IMR-90 (cell line): ENCODE measurements around the gene DMRT2. TPM values are rescaled to one million over a fixed set of nuclear protein-coding genes. Genes with fewer than 3 reads are reported as not detected.

Source experiments
- ATAC-seq: fragments of 200-7000 bp; cut with Tn5 transposase; 2 replicates; pipeline ENCODE4 v1.9.1; 2020; ENCODE audit warnings: low read depth, mild to moderate bottlenecking, moderate library complexity
- BruUV-seq: library from RNA; stranded (reverse); fragments of 400-500 nt; replicated peaks from 2 replicates; lab custom pipeline; 2021; lab: Mats Ljungman, UMichigan
- CTCF ChIA-PET: fragments of 300-600 bp; formaldehyde crosslinking; extraction: SDS; loops from one replicate; lab custom pipeline; 2021; ENCODE audit warnings: antibody characterized with exemption; lab: Yijun Ruan, JAX
- POLR2A ChIA-PET: fragments of 300-600 bp; sonication (Branson Sonifier 250); formaldehyde crosslinking; loops from one replicate; lab custom pipeline; 2022; ENCODE audit warnings: antibody characterized with exemption; ENCODE audit not compliant: unreplicated experiment; lab: Charles Lee
- DNase-seq: peaks from one replicate; pipeline ENCODE4 v3.0.0; 2013
- H2AFZ ChIP-seq: replicated peaks from 2 replicates; pipeline ENCODE3; 2013; ENCODE audit warnings: low read length, mild to moderate bottlenecking; ENCODE audit not compliant: poor library complexity
- H2AK5ac ChIP-seq: 2 replicates; pipeline ENCODE4 v1.6.1; 2013; ENCODE audit warnings: low read depth, low read length, inconsistent platforms
- H2AK9ac ChIP-seq: replicated peaks from 2 replicates; pipeline ENCODE3; 2013; ENCODE audit warnings: mild to moderate bottlenecking, low read depth, low read length, moderate library complexity; ENCODE audit not compliant: poor library complexity
- H2BK120ac ChIP-seq: 2 replicates; pipeline ENCODE4 v1.6.1; 2013; ENCODE audit warnings: low read depth, low read length, inconsistent platforms
- H2BK15ac ChIP-seq: 3 replicates; pipeline ENCODE4 v1.6.1; 2013; ENCODE audit warnings: low read depth, low read length, inconsistent platforms
- H2BK20ac ChIP-seq: 2 replicates; pipeline ENCODE4 v1.6.1; 2013; ENCODE audit warnings: low read depth, mild to moderate bottlenecking, inconsistent platforms, low read length, moderate library complexity
- H2BK5ac ChIP-seq: 2 replicates; pipeline ENCODE4 v1.6.1; 2013; ENCODE audit warnings: mild to moderate bottlenecking, low read depth, low read length, inconsistent platforms; ENCODE audit not compliant: poor library complexity, severe bottlenecking
- H3K14ac ChIP-seq: replicated peaks from 2 replicates; pipeline ENCODE4 v1.6.1; 2013; ENCODE audit warnings: low read depth, low read length, inconsistent platforms
- H3K18ac ChIP-seq: 2 replicates; pipeline ENCODE4 v1.6.1; 2013; ENCODE audit warnings: low read depth, low read length, control low read depth
- H3K23ac ChIP-seq: 2 replicates; pipeline ENCODE4 v1.6.1; 2013; ENCODE audit warnings: low read depth, low read length, inconsistent platforms
- H3K27ac ChIP-seq: 2 replicates; pipeline ENCODE4 v1.5.1; 2013; ENCODE audit warnings: mild to moderate bottlenecking, control low read depth, low read length; ENCODE audit not compliant: insufficient read depth
- H3K27me3 ChIP-seq: 2 replicates; pipeline ENCODE4 v1.6.1; 2013; ENCODE audit warnings: low read length; ENCODE audit not compliant: control insufficient read depth, insufficient read depth
- H3K36me3 ChIP-seq: 2 replicates; pipeline ENCODE4 v1.6.1; 2013; ENCODE audit warnings: low read length, mixed read lengths; ENCODE audit not compliant: control insufficient read depth, insufficient read depth
- H3K4ac ChIP-seq: 2 replicates; pipeline ENCODE4 v1.6.1; 2013; ENCODE audit warnings: low read depth, low read length, inconsistent platforms
- H3K4me1 ChIP-seq: 2 replicates; pipeline ENCODE4 v1.6.1; 2013; ENCODE audit warnings: low read length, mixed read lengths; ENCODE audit not compliant: control insufficient read depth, insufficient read depth
- H3K4me2 ChIP-seq: 2 replicates; pipeline ENCODE4 v1.6.1; 2013; ENCODE audit warnings: low read depth, mild to moderate bottlenecking, control low read depth, low read length, moderate library complexity
- H3K4me3 ChIP-seq: 2 replicates; pipeline ENCODE4 v1.5.1; 2013; ENCODE audit warnings: low read depth, mild to moderate bottlenecking, control low read depth, low read length, moderate library complexity; ENCODE audit not compliant: insufficient read depth
- H3K56ac ChIP-seq: 2 replicates; pipeline ENCODE4 v1.6.1; 2013; ENCODE audit warnings: low read length, inconsistent platforms; ENCODE audit not compliant: insufficient read depth; ENCODE audit errors: extremely low read depth
- H3K79me1 ChIP-seq, 2 experiments: 2 replicates each; pipeline ENCODE4 v1.6.1; 2013; ENCODE audit warnings: low read length in 2 of 2, inconsistent platforms in 1 of 2, low read depth in 1 of 2
- H3K9ac ChIP-seq: 2 replicates; pipeline ENCODE4 v1.6.1; 2013; ENCODE audit warnings: low read depth, low read length, control low read depth
- H3K9me1 ChIP-seq: 2 replicates; pipeline ENCODE4 v1.6.1; 2013; ENCODE audit warnings: low read length, inconsistent platforms; ENCODE audit not compliant: insufficient read depth
- H3K9me3 ChIP-seq: 2 replicates; pipeline ENCODE4 v1.6.1; 2013; ENCODE audit warnings: low read length; ENCODE audit not compliant: control insufficient read depth, insufficient read depth
- H4K20me1 ChIP-seq: 2 replicates; pipeline ENCODE4 v1.6.1; 2013; ENCODE audit warnings: low read length, inconsistent platforms; ENCODE audit not compliant: insufficient read depth
- H4K5ac ChIP-seq: 2 replicates; pipeline ENCODE4 v1.6.1; 2013; ENCODE audit warnings: mild to moderate bottlenecking, low read depth, low read length, control low read depth
- H4K8ac ChIP-seq, 2 experiments: 2 replicates each; pipeline ENCODE4 v1.6.1; 2013; ENCODE audit warnings: low read depth in 2 of 2, low read length in 2 of 2, control low read depth in 1 of 2, inconsistent platforms in 1 of 2
- H4K91ac ChIP-seq: 2 replicates; pipeline ENCODE4 v1.6.1; 2013; ENCODE audit warnings: low read depth, low read length, inconsistent platforms; ENCODE audit not compliant: insufficient read depth
- CEBPB ChIP-seq: IDR thresholded peaks from 2 replicates; pipeline ENCODE4 v1.6.1; 2012; ENCODE audit warnings: low read depth, low read length, improper control_type of control experiment
- MAFK ChIP-seq: IDR thresholded peaks from 2 replicates; pipeline ENCODE4 v1.6.1; 2012; ENCODE audit warnings: low read depth, low read length, improper control_type of control experiment
- NFE2L2 ChIP-seq: fragments of 150-350 bp; IDR thresholded peaks from 2 replicates; pipeline ENCODE4 v1.6.1; 2016; ENCODE audit warnings: low read depth, mild to moderate bottlenecking, low read length
- RAD21 ChIP-seq: IDR thresholded peaks from 2 replicates; pipeline ENCODE4 v1.6.1; 2012; ENCODE audit warnings: low read length, improper control_type of control experiment
- WGBS, 2 experiments: methylation state at CpG; one replicate each; pipeline versions ENCODE4 v1.1.5 to v1.1.7; 2013; ENCODE audit warnings: missing lambda C conversion rate in 2 of 2; ENCODE audit not compliant: insufficient read length in 1 of 2; ENCODE audit errors: extremely low coverage in 2 of 2; 5-methylcytosine and 5-hydroxymethylcytosine counted together
- dilution Hi-C: fragments of 300-500 bp; cut with HindIII; formaldehyde crosslinking; loops from one replicate; pipeline ENCODE4 v1.14.3; 2018; ENCODE audit warnings: low sequenced_read_pairs; ENCODE audit not compliant: unreplicated experiment
- in situ Hi-C: fragments of 300-500 bp; cut with MboI; formaldehyde crosslinking; loops from 3 replicates; pipeline ENCODE4 v1.14.3; 2019; ENCODE audit warnings: low sequenced_read_pairs, inconsistent platforms, mixed read lengths
- intact Hi-C: fragments of 100-400 bp; cut with micrococcal nuclease; formaldehyde crosslinking; loops from 2 replicates; pipeline ENCODE4 v1.10.0; 2022
- polyA plus RNA-seq, 3 experiments: library from polyadenylated mRNA; depleted of rRNA; stranded (reverse); fragments of >200 nt; gene quantifications; 2 replicates each; pipeline ENCODE4 v1.2.3, GENCODE V29; 2012; ENCODE audit warnings: low replicate concordance in 1 of 3
- total RNA-seq: library from RNA; depleted of rRNA; stranded (reverse); fragments of >200 nt; gene quantifications from 2 replicates; pipeline ENCODE4 v1.2.3, GENCODE V29; 2012

Gene DMRT2
- total and polyA plus RNA-seq, 2 of the 4 experiments (the other 2 are of a cell fraction), result not detected

DNA sequence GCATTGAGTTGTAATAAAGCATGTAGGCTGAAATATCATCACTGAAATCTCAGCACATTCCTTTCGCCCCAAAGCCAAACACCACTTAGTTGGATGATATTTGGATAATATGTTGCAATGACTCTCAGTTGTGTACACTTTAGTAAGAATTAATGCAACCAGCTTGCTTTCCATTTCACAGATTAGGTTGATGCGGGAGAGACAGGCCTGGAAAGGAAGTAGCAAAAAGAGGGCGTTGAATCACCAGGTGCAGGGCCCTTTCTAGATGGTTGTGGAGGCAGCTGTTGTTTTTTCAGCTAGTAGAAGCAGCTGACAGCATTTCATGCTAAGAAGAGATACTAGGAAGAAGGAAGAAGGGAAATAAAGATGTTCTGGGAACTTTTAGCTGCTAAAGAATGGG lies 42.8 kb upstream of the DMRT2 start:
- H2BK20ac ChIP-seq, result no peak overlapping the region
- H3K79me1 ChIP-seq, result no peaks in the 10 kb centered on the region
- intact Hi-C loops (loop anchor here (5.0 kb wide), 2 partner anchors 200 to 660 kb away; no protein-coding TSS in a partner anchor), dilution Hi-C loops (no loop called here), in situ Hi-C loops (loop anchor here (5.0 to 10.0 kb wide), 4 partner anchors 115 to 620 kb away; no protein-coding TSS in a partner anchor)
- no peaks in the 10 kb centered on the region for H3K4me1 ChIP-seq
- H4K5ac ChIP-seq, result no peak overlapping the region
- no peak overlapping the region for H3K4me3 ChIP-seq
- H3K56ac ChIP-seq, result no peak overlapping the region
- no peak overlapping the region for H3K18ac ChIP-seq
- H3K9me3 ChIP-seq, result no peaks in the 10 kb centered on the region
- H3K27me3 ChIP-seq, result no peaks in the 10 kb centered on the region
- TF ChIP-seq NFE2L2 (no peak), CEBPB (0 out of 2 replicates have a peak, but pooled peaks have one; percentile 8), MAFK (no peak), RAD21 (no peak)
- CTCF ChIA-PET, result interaction anchor here (0.6 kb wide), 1 partner anchor 28 kb away, joined by 3 read pairs; no protein-coding TSS in a partner anchor
- H2BK15ac ChIP-seq, result no peak overlapping the region
- H4K91ac ChIP-seq, result no peak overlapping the region
- H2AK9ac ChIP-seq, result no peak overlapping the region
- H3K9ac ChIP-seq, result no peak overlapping the region
- POLR2A ChIA-PET, result no interaction called here
- H3K4ac ChIP-seq, result no peak overlapping the region
- no peak overlapping the region for H2BK120ac ChIP-seq
- H3K9me1 ChIP-seq, result no peaks in the 10 kb centered on the region
- no peak overlapping the region for H2BK5ac ChIP-seq
- no peak overlapping the region for H3K14ac ChIP-seq
- H4K20me1 ChIP-seq, result no peaks in the 10 kb centered on the region
- no peak overlapping the region for H2AFZ ChIP-seq
- no peak for DNase-seq
- no CpG with 5 or more reads among the region's 3 CpGs for WGBS, 2 experiments
- BruUV-seq, result no TSS peak
- no peaks in the 10 kb centered on the region for H3K36me3 ChIP-seq
- H4K8ac ChIP-seq, result no peak overlapping the region
- H3K4me2 ChIP-seq, result no peak overlapping the region
- no peak for ATAC-seq
- H2AK5ac ChIP-seq, result no peak overlapping the region
- no peak overlapping the region for H3K23ac ChIP-seq
- H3K27ac ChIP-seq, result no peak overlapping the region
